Effector memory CD4-positive, alpha-beta T cell (primary cell): ENCODE results near the gene RASSF3.
A peak's percentile ranks its signal among the peaks of the same experiment; 100 is the strongest.

ENCODE experiments used
- DNase-seq, 3 donors: peaks; one replicate each; pipeline ENCODE4 v3.0.0-alpha.2; 2020
- H3K27ac ChIP-seq: 2 replicates; pipeline ENCODE4 v1.7.0; 2013; ENCODE audit warnings: mild to moderate bottlenecking, low read length, moderate library complexity; ENCODE audit not compliant: insufficient read depth, poor library complexity, severe bottlenecking
- H3K27me3 ChIP-seq: replicated peaks from 2 replicates; pipeline ENCODE4 v1.7.0; 2013; ENCODE audit warnings: mild to moderate bottlenecking, low read length; ENCODE audit not compliant: insufficient read depth, control insufficient read depth, poor library complexity, severe bottlenecking
- H3K36me3 ChIP-seq: 2 replicates; pipeline ENCODE4 v1.7.0; 2013; ENCODE audit warnings: mild to moderate bottlenecking, low read length, moderate library complexity; ENCODE audit not compliant: control insufficient read depth, insufficient read depth
- H3K4me1 ChIP-seq: 2 replicates; pipeline ENCODE4 v1.7.0; 2013; ENCODE audit warnings: low read length, mild to moderate bottlenecking; ENCODE audit not compliant: control insufficient read depth, insufficient read depth, poor library complexity, severe bottlenecking
- H3K4me3 ChIP-seq: 2 replicates; pipeline ENCODE4 v1.7.0; 2013; ENCODE audit warnings: low read length, low read depth, mild to moderate bottlenecking; ENCODE audit not compliant: insufficient read depth, poor library complexity, severe bottlenecking
- H3K9me3 ChIP-seq: 2 replicates; pipeline ENCODE4 v1.7.0; 2013; ENCODE audit warnings: mild to moderate bottlenecking, low read length, moderate library complexity; ENCODE audit not compliant: control insufficient read depth

RASSF3 gene

DNA sequence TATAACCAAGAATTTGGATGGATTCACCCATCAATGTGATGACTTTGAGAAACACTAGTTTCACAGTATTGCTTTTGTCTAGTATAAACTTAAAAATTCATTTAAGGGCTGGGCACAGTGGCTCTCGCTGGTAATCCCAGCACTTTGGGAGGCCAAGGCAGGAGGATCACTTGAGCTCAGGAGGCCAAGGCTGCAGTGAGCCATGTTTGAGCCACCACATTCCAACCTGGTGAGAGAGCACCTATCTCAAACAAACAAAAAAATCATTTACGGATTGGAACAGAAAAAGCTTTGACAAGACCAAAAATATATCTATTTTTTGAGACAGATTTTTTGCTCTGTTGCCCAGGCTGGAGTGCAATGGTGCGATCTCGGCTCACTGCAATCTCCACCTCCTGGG is 121.4 kb downstream of the RASSF3 start:
- no peaks in the 10 kb centered on the region for H3K27me3 ChIP-seq
- peaks cover 12% of the 10 kb centered on the region for H3K4me1 ChIP-seq
- no peak overlapping the region for H3K4me3 ChIP-seq
- no peak for DNase-seq
- H3K27ac ChIP-seq = no peak overlapping the region
- no peaks in the 10 kb centered on the region for H3K9me3 ChIP-seq
- peaks cover 10% of the 10 kb centered on the region for H3K36me3 ChIP-seq

- Histone ChIP-seq H3K4me3 (no peak overlapping the region), H3K27ac (no peak overlapping the region), H3K27me3 (no peaks in the 10 kb centered on the region), H3K9me3 (no peaks in the 10 kb centered on the region), H3K36me3 (peaks cover 11% of the 10 kb centered on the region), H3K4me1 (peaks cover 16% of the 10 kb centered on the region)
- no peak for DNase-seq
Measured at GRCh38 chr12:64733857-64734256, 123.6 kb downstream of the RASSF3 start.

- Histone ChIP-seq H3K36me3 (peaks cover 23% of the 10 kb centered on the region), H3K27ac (no peak overlapping the region), H3K9me3 (no peaks in the 10 kb centered on the region), H3K4me3 (no peak overlapping the region), H3K4me1 (peaks cover 10% of the 10 kb centered on the region), H3K27me3 (no peaks in the 10 kb centered on the region)
- no peak for DNase-seq
Measured at GRCh38 chr12:64735442-64735841, 125.1 kb downstream of the RASSF3 start.

GRCh38 chr12:64736771-64737170 is 126.5 kb downstream of the RASSF3 start:
- Histone ChIP-seq H3K9me3 (no peaks in the 10 kb centered on the region), H3K4me3 (no peak overlapping the region), H3K36me3 (peaks cover 23% of the 10 kb centered on the region), H3K27me3 (no peaks in the 10 kb centered on the region), H3K27ac (no peak overlapping the region), H3K4me1 (peaks cover 4% of the 10 kb centered on the region)
- no peak for DNase-seq

- no peaks in the 10 kb centered on the region for H3K27me3 ChIP-seq
- peak overlapping the region; percentile 12 for H3K27ac ChIP-seq
- no peak overlapping the region for H3K4me3 ChIP-seq
- H3K9me3 ChIP-seq = no peaks in the 10 kb centered on the region
- H3K36me3 ChIP-seq = peaks cover 27% of the 10 kb centered on the region
- peaks cover 4% of the 10 kb centered on the region for H3K4me1 ChIP-seq
- DNase-seq = peak in 1 of 3 donors; percentile 16
Measured at GRCh38 chr12:64737539-64737938, 127.2 kb downstream of the RASSF3 start.

GRCh38 chr12:64739778-64740177 is 129.5 kb downstream of the RASSF3 start:
- H3K36me3 ChIP-seq = peaks cover 37% of the 10 kb centered on the region
- H3K4me3 ChIP-seq = no peak overlapping the region
- no peaks in the 10 kb centered on the region for H3K9me3 ChIP-seq
- no peak for DNase-seq
- peaks cover 4% of the 10 kb centered on the region for H3K4me1 ChIP-seq
- no peaks in the 10 kb centered on the region for H3K27me3 ChIP-seq
- H3K27ac ChIP-seq = no peak overlapping the region

GRCh38 chr12:64740646-64741045 is 130.4 kb downstream of the RASSF3 start:
- Histone ChIP-seq H3K4me3 (no peak overlapping the region), H3K4me1 (peaks cover 4% of the 10 kb centered on the region), H3K27ac (no peak overlapping the region), H3K9me3 (no peaks in the 10 kb centered on the region), H3K27me3 (no peaks in the 10 kb centered on the region), H3K36me3 (peaks cover 42% of the 10 kb centered on the region)
- no peak for DNase-seq

DNA sequence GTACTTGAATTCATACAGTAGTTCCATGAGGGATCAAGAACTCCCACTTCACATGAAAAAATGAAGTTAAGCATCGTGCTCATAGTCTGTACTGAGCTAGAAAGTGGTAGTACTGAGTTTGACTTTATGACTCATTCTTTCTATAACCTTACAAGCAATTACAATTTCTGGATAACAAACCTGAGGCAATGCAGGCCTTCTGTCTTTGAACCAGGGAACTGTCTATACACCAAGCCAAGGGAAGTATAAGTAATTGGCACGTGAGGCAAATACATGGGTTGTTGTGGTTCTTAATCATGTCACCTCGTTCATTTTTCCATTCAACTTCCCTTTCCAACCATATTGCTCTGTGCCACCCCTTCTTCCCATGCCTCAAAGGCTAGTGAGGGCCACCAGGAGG is 132.1 kb downstream of the RASSF3 start:
- Histone ChIP-seq H3K27me3 (no peaks in the 10 kb centered on the region), H3K4me1 (peaks cover 4% of the 10 kb centered on the region), H3K9me3 (no peaks in the 10 kb centered on the region), H3K4me3 (no peak overlapping the region), H3K36me3 (peaks cover 51% of the 10 kb centered on the region), H3K27ac (no peak overlapping the region)
- DNase-seq = no peak

GRCh38 chr12:64743206-64743605 is 132.9 kb downstream of the RASSF3 start:
- H3K4me1 ChIP-seq = no peaks in the 10 kb centered on the region
- no peak overlapping the region for H3K4me3 ChIP-seq
- H3K9me3 ChIP-seq = no peaks in the 10 kb centered on the region
- no peaks in the 10 kb centered on the region for H3K27me3 ChIP-seq
- peaks cover 56% of the 10 kb centered on the region for H3K36me3 ChIP-seq
- H3K27ac ChIP-seq = no peak overlapping the region
- DNase-seq = no peak

GRCh38 chr12:64744422-64745258 is 134.3 kb downstream of the RASSF3 start:
- Histone ChIP-seq H3K4me1 (no peaks in the 10 kb centered on the region), H3K36me3 (peaks cover 50% of the 10 kb centered on the region), H3K27me3 (no peaks in the 10 kb centered on the region), H3K9me3 (no peaks in the 10 kb centered on the region), H3K4me3 (no peak overlapping the region), H3K27ac (no peak overlapping the region)
- DNase-seq = no peak
